HEK293 (cell line): Measurements from ENCODE around the gene DYNLT4.

Experiments used
- HIC1 ChIP-seq: fragments of 450-650 bp; formaldehyde crosslinking; IDR thresholded peaks from 2 replicates; pipeline ENCODE4 v1.5.1; 2016; ENCODE audit warnings: missing biosample characterization, missing genetic modification characterization
- KLF16 ChIP-seq: fragments of 450-650 bp; formaldehyde crosslinking; IDR thresholded peaks from 2 replicates; pipeline ENCODE4 v1.5.1; 2017; ENCODE audit warnings: missing biosample characterization, missing genetic modification characterization
- YY1 ChIP-seq: fragments of 450-650 bp; formaldehyde crosslinking; IDR thresholded peaks from 2 replicates; pipeline ENCODE4 v1.5.1; 2018; ENCODE audit warnings: missing biosample characterization, missing genetic modification characterization
- ZBTB20 ChIP-seq: fragments of 450-650 bp; formaldehyde crosslinking; IDR thresholded peaks from 2 replicates; pipeline ENCODE4 v1.5.1; 2016; ENCODE audit warnings: missing biosample characterization, missing genetic modification characterization
- ZNF140 ChIP-seq: fragments of 450-650 bp; formaldehyde crosslinking; IDR thresholded peaks from 2 replicates; pipeline ENCODE4 v1.5.1; 2016; ENCODE audit warnings: missing biosample characterization, missing genetic modification characterization
- ZNF157 ChIP-seq: fragments of 450-650 bp; formaldehyde crosslinking; IDR thresholded peaks from 2 replicates; pipeline ENCODE4 v1.5.1; 2016; ENCODE audit warnings: missing biosample characterization, missing genetic modification characterization
- ZNF2 ChIP-seq: fragments of 450-650 bp; formaldehyde crosslinking; IDR thresholded peaks from 2 replicates; pipeline ENCODE4 v1.5.1; 2016; ENCODE audit warnings: missing biosample characterization, missing genetic modification characterization
- ZNF202 ChIP-seq: fragments of 450-650 bp; formaldehyde crosslinking; IDR thresholded peaks from 2 replicates; pipeline ENCODE4 v1.5.1; 2016; ENCODE audit warnings: missing biosample characterization, missing genetic modification characterization, borderline replicate concordance
- ZNF239 ChIP-seq: fragments of 450-650 bp; formaldehyde crosslinking; IDR thresholded peaks from 2 replicates; pipeline ENCODE4 v1.5.1; 2016; ENCODE audit warnings: missing biosample characterization, missing genetic modification characterization
- ZNF26 ChIP-seq: fragments of 450-650 bp; formaldehyde crosslinking; IDR thresholded peaks from 2 replicates; pipeline ENCODE4 v1.5.1; 2016; ENCODE audit warnings: missing biosample characterization, missing genetic modification characterization
- ZNF266 ChIP-seq: fragments of 450-650 bp; formaldehyde crosslinking; IDR thresholded peaks from 2 replicates; pipeline ENCODE4 v1.5.1; 2016; ENCODE audit warnings: missing biosample characterization, missing genetic modification characterization, low read depth
- ZNF280D ChIP-seq: fragments of 450-650 bp; formaldehyde crosslinking; IDR thresholded peaks from 2 replicates; pipeline ENCODE4 v1.5.1; 2016; ENCODE audit warnings: missing biosample characterization, missing genetic modification characterization
- ZNF302 ChIP-seq: fragments of 450-650 bp; formaldehyde crosslinking; IDR thresholded peaks from 2 replicates; pipeline ENCODE4 v1.5.1; 2016; ENCODE audit warnings: missing biosample characterization, missing genetic modification characterization, low read depth
- ZNF391 ChIP-seq: fragments of 450-650 bp; formaldehyde crosslinking; IDR thresholded peaks from 2 replicates; pipeline ENCODE4 v1.5.1; 2016; ENCODE audit warnings: low read depth, missing biosample characterization, missing genetic modification characterization, borderline replicate concordance
- ZNF398 ChIP-seq: fragments of 450-650 bp; formaldehyde crosslinking; IDR thresholded peaks from 2 replicates; pipeline ENCODE4 v1.5.1; 2017; ENCODE audit warnings: missing biosample characterization, missing genetic modification characterization
- ZNF544 ChIP-seq: fragments of 450-650 bp; formaldehyde crosslinking; IDR thresholded peaks from 2 replicates; pipeline ENCODE4 v1.5.0; 2017; ENCODE audit warnings: missing biosample characterization, missing genetic modification characterization
- ZNF555 ChIP-seq: fragments of 450-650 bp; formaldehyde crosslinking; conservative IDR thresholded peaks from 2 replicates; pipeline ENCODE4 v1.5.1; 2017; ENCODE audit warnings: missing biosample characterization, mild to moderate bottlenecking, missing genetic modification characterization, inconsistent platforms
- ZNF571 ChIP-seq: fragments of 450-650 bp; formaldehyde crosslinking; IDR thresholded peaks from 2 replicates; pipeline ENCODE4 v1.5.0; 2017; ENCODE audit warnings: missing biosample characterization, missing genetic modification characterization
- ZNF624 ChIP-seq: fragments of 450-650 bp; formaldehyde crosslinking; IDR thresholded peaks from 2 replicates; pipeline ENCODE4 v1.5.1; 2017; ENCODE audit warnings: missing biosample characterization, missing genetic modification characterization
- ZNF654 ChIP-seq: fragments of 450-650 bp; formaldehyde crosslinking; IDR thresholded peaks from 2 replicates; pipeline ENCODE4 v1.5.1; 2016; ENCODE audit warnings: low read depth, missing biosample characterization, missing genetic modification characterization
- ZNF660 ChIP-seq: fragments of 450-650 bp; IDR thresholded peaks from 2 replicates; pipeline ENCODE4 v1.5.1; 2018; ENCODE audit warnings: missing biosample characterization, mild to moderate bottlenecking, missing genetic modification characterization
- ZSCAN23 ChIP-seq: fragments of 450-650 bp; formaldehyde crosslinking; IDR thresholded peaks from 2 replicates; pipeline ENCODE4 v1.5.1; 2016; ENCODE audit warnings: missing biosample characterization, missing genetic modification characterization
- TF ChIP-seq, protein P1 (sequence below): fragments of 450-650 bp; formaldehyde crosslinking; IDR thresholded peaks from 2 replicates; pipeline ENCODE4 v1.5.1; 2016; ENCODE audit warnings: missing biosample characterization, missing genetic modification characterization
- TF ChIP-seq, protein P2 (sequence below): fragments of 450-650 bp; formaldehyde crosslinking; IDR thresholded peaks from 2 replicates; pipeline ENCODE4 v1.5.1; 2016; ENCODE audit warnings: missing biosample characterization, missing genetic modification characterization

DYNLT4 gene

DNA sequence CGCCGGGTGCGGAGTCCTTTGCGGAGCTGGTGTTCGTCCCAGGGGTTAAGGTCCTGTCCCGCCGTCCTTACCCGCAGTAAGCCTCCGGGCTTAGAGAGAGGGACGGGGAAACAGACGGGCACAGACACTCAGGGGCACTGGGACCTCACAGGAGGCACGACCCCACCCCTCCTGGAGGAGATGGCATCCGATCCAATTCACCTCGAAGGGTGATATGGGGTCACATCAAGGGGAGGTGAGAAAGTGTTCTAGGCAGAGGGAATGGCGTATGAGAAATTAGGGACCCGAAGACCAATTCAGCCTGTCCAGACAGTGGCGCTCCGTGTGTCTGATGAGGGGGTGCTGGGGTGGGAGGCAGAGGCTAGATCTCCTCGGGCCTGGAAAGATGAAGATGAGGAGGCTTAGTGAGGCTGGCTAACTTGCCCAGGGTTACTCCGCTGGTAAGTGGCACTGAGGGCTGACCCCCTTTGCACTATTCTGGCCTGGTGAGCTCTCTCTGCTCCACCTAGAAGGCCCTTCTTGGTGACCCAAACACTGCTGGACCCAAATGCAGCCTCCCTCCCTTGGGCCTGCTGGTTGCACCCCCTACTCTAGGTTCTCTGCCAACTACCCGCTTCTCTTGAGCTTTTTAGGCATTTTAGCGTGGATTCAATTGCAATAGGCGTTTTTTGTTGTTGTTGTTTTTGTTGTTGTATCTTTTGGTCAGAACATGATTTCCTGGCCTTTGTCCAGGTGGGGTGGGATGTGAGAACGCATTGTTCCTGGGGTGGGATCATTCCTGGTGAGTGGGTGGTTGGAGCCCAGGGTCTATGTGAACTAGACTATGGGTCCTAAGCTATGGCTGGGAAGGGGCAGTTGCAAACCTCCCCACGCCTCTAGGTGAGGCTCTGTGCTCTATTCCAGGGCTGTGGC lies 13.4 kb upstream of the DYNLT4 start (continued):
- TF ChIP-seq, protein P1, sequence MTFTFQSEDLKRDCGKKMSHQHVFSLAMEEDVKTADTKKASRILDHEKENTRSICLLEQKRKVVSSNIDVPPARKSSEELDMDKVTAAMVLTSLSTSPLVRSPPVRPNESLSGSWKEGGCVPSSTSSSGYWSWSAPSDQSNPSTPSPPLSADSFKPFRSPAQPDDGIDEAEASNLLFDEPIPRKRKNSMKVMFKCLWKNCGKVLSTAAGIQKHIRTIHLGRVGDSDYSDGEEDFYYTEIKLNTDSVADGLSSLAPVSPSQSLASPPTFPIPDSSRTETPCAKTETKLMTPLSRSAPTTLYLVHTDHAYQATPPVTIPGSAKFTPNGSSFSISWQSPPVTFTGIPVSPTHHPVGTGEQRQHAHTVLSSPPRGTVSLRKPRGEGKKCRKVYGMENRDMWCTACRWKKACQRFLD (tag by site-specific recombination) = no peak
- no peak for TF ChIP-seq ZSCAN23 (tag by site-specific recombination)
- TF ChIP-seq KLF16 (tag by site-specific recombination) = peak; percentile 12; the same call in 1 of the 2 replicates
- TF ChIP-seq YY1 = no peak
- TF ChIP-seq ZNF555 = no peak
- no peak for TF ChIP-seq ZNF239 (tag by site-specific recombination)
- TF ChIP-seq ZNF302 (tag by site-specific recombination) = no peak
- no peak for TF ChIP-seq ZNF544 (tag by site-specific recombination)
- no peak for TF ChIP-seq ZNF202 (tag by site-specific recombination)
- peak; percentile 38; the same call in 1 of the 2 replicates for TF ChIP-seq HIC1 (tag by site-specific recombination)
- TF ChIP-seq ZNF660 (tag by site-specific recombination) = no peak
- no peak for TF ChIP-seq ZNF391 (tag by site-specific recombination)
- no peak for TF ChIP-seq ZNF140 (tag by site-specific recombination)
- TF ChIP-seq ZBTB20 (tag by site-specific recombination) = 0 out of 2 replicates have a peak, but pooled peaks have one; percentile 5
- TF ChIP-seq ZNF2 = peak; percentile 4; the same call in 1 of the 2 replicates
- no peak for TF ChIP-seq ZNF654 (tag by site-specific recombination)
- TF ChIP-seq ZNF398 = peak; percentile 12; the same call in 1 of the 2 replicates
- no peak for TF ChIP-seq ZNF624 (tag by site-specific recombination)
- no peak for TF ChIP-seq ZNF266 (tag by site-specific recombination)
- TF ChIP-seq, protein P2, sequence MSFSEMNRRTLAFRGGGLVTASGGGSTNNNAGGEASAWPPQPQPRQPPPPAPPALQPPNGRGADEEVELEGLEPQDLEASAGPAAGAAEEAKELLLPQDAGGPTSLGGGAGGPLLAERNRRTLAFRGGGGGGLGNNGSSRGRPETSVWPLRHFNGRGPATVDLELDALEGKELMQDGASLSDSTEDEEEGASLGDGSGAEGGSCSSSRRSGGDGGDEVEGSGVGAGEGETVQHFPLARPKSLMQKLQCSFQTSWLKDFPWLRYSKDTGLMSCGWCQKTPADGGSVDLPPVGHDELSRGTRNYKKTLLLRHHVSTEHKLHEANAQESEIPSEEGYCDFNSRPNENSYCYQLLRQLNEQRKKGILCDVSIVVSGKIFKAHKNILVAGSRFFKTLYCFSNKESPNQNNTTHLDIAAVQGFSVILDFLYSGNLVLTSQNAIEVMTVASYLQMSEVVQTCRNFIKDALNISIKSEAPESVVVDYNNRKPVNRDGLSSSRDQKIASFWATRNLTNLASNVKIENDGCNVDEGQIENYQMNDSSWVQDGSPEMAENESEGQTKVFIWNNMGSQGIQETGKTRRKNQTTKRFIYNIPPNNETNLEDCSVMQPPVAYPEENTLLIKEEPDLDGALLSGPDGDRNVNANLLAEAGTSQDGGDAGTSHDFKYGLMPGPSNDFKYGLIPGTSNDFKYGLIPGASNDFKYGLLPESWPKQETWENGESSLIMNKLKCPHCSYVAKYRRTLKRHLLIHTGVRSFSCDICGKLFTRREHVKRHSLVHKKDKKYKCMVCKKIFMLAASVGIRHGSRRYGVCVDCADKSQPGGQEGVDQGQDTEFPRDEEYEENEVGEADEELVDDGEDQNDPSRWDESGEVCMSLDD (tag by site-specific recombination) = peak; percentile 52; the same call in 1 of the 2 replicates
- TF ChIP-seq ZNF571 (tag by site-specific recombination) = no peak
- no peak for TF ChIP-seq ZNF280D (tag by site-specific recombination)
- no peak for TF ChIP-seq ZNF157 (tag by site-specific recombination)
- no peak for TF ChIP-seq ZNF26 (tag by site-specific recombination)
